Aorta (tissue), 5 donors: ENCODE results near the gene BACH2. TPM values are rescaled to one million over a fixed set of nuclear protein-coding genes. Genes with fewer than 3 reads are reported as not detected.
A peak's percentile ranks its signal among the peaks of the same experiment; 100 is the strongest.

Experiments
- ATAC-seq: fragments of 200-7000 bp; cut with Tn5 transposase; one replicate; pipeline ENCODE4 v1.9.1; 2022; ENCODE audit warnings: moderate library complexity; ENCODE audit not compliant: low FRiP score
- DNase-seq, 2 donors: peaks; one replicate each; pipeline ENCODE4 v3.0.0-alpha.2; 2020
- H3K27ac ChIP-seq, 2 donors: one replicate each; pipeline ENCODE4 v1.5.1; 2013; ENCODE audit warnings: low read length in 2 of 2, mild to moderate bottlenecking in 2 of 2, moderate library complexity in 2 of 2, control low read depth in 1 of 2, inconsistent platforms in 1 of 2, low read depth in 1 of 2
- H3K27me3 ChIP-seq, 2 donors: one replicate each; pipeline ENCODE4 v1.6.1; 2013; ENCODE audit warnings: control low read depth in 1 of 2, low read length in 1 of 2, mild to moderate bottlenecking in 1 of 2, moderate library complexity in 1 of 2; ENCODE audit not compliant: insufficient read depth in 2 of 2, control insufficient read depth in 1 of 2
- H3K36me3 ChIP-seq, 2 donors: one replicate each; pipeline ENCODE4 v1.6.1; 2013; ENCODE audit warnings: control low read depth in 1 of 2, low read length in 1 of 2, mild to moderate bottlenecking in 1 of 2; ENCODE audit not compliant: insufficient read depth in 2 of 2, control insufficient read depth in 1 of 2
- H3K4me1 ChIP-seq, 2 donors: one replicate each; pipeline ENCODE4 v1.6.1; 2013; ENCODE audit warnings: low read length in 2 of 2, control low read depth in 1 of 2, mild to moderate bottlenecking in 1 of 2, moderate library complexity in 1 of 2; ENCODE audit not compliant: insufficient read depth in 2 of 2, control insufficient read depth in 1 of 2
- H3K4me3 ChIP-seq, 2 donors: one replicate each; pipeline ENCODE4 v1.5.1; 2013; ENCODE audit warnings: low read length in 2 of 2, control low read depth in 1 of 2, mild to moderate bottlenecking in 1 of 2
- H3K9me3 ChIP-seq: one replicate; pipeline ENCODE4 v1.6.1; 2013; ENCODE audit warnings: mild to moderate bottlenecking, low read length; ENCODE audit not compliant: control insufficient read depth
- WGBS, 2 donors: extraction: QIAGEN DNeasy Blood & Tissue Kit; methylation state at CpG; one replicate each; pipeline ENCODE4 v1.1.7; 2013; 5-methylcytosine and 5-hydroxymethylcytosine counted together
- intact Hi-C, 2 donors: fragments of 100-400 bp; cut with DNase I; formaldehyde crosslinking; loops; one replicate each; pipeline versions ENCODE4 v1.14.2 to v1.15.0; 2022
- polyA plus RNA-seq, 2 donors: library from polyadenylated mRNA; stranded (reverse); fragments of 200-250 nt; gene quantifications; one replicate each; pipeline ENCODE4 v1.2.3, GENCODE V29; 2013
- total RNA-seq, 2 donors: library from RNA; stranded (reverse); fragmentation: NEBNext Ultra II Directional; extraction: Animal tissue kit (Norgen Biotek cat#: 25700); gene quantifications; one replicate each; pipeline ENCODE4 v1.2.1, GENCODE V29; 2021
- donor health status: healthy with polysubstance abuse.
- donor health status: Bipolar disorder and iron deficiency.
- donor health status: DM: no; HTN: no; CAD: no.
- donor health status: DM: no; HTN: no; CAD: no.
- donor health status: DM: yes; HTN: yes; CAD: no.

Gene BACH2
- total and polyA plus RNA-seq, 4 donors, result 0.36 to 22.2 (median 6.1) TPM

- no peaks in the 10 kb centered on the region for H3K27me3 ChIP-seq
- H3K9me3 ChIP-seq, result no peaks in the 10 kb centered on the region
- ATAC-seq (peak; percentile 85), DNase-seq (peak; percentile 75 to 87)
- H3K4me3 ChIP-seq, result peak overlapping the region; percentile 22 to 86
- peaks cover 0 to 2% of the 10 kb centered on the region in 2 donors for H3K4me1 ChIP-seq
- intact Hi-C loops, result loop anchor here (1.0 to 5.0 kb wide), 7 partner anchors 76 to 326 kb away; no protein-coding TSS in a partner anchor
- H3K36me3 ChIP-seq, result no peaks in the 10 kb centered on the region
- 0 to 2% methylated on average over 17 to 57 of the region's 57 CpGs for WGBS, 2 donors
- no peak overlapping the region for H3K27ac ChIP-seq
Observed at GRCh38 chr6:90295854-90296340, 746 bp downstream of the BACH2 start.

- intact Hi-C loops, result loop anchor here (1.0 to 5.0 kb wide), 8 partner anchors 77 to 325 kb away; no protein-coding TSS in a partner anchor
- ATAC-seq, result peak; percentile 77
- Histone ChIP-seq H3K4me3 (peak overlapping the region; percentile 22 to 86), H3K27ac (no peak overlapping the region), H3K9me3 (no peaks in the 10 kb centered on the region), H3K27me3 (no peaks in the 10 kb centered on the region), H3K4me1 (peaks cover 0 to 5% of the 10 kb centered on the region in 2 donors), H3K36me3 (no peaks in the 10 kb centered on the region)
- DNase-seq, result peak; percentile 61 to 85
- WGBS, 2 donors, result 0 to 1% methylated on average over 66 to 79 of the region's 79 CpGs
Observed at GRCh38 chr6:90294989-90295853, 1.4 kb downstream of the BACH2 start.

- H3K27ac ChIP-seq, result no peak overlapping the region
- DNase-seq (no peak), ATAC-seq (no peak)
- peaks cover 0 to 5% of the 10 kb centered on the region in 2 donors for H3K4me1 ChIP-seq
- no peaks in the 10 kb centered on the region for H3K27me3 ChIP-seq
- intact Hi-C loops, result loop anchor here in 1 of 2 donors (5.0 kb wide), 1 partner anchor 322 kb away; no protein-coding TSS in a partner anchor
- peak overlapping the region; percentile 22 to 86 for H3K4me3 ChIP-seq
- H3K9me3 ChIP-seq, result no peaks in the 10 kb centered on the region
- 18 to 21% methylated on average over 15 of the region's 15 CpGs for WGBS, 2 donors
- H3K36me3 ChIP-seq, result no peaks in the 10 kb centered on the region
Observed at GRCh38 chr6:90294614-90294988, 2.0 kb downstream of the BACH2 start.

- no peak for DNase-seq
Observed at GRCh38 chr6:90294008-90294511, 2.6 kb downstream of the BACH2 start.

GRCh38 chr6:90293319-90293953 lies 3.2 kb downstream of the BACH2 start:
- WGBS, 2 donors, result 37 to 51% methylated on average over 3 of the region's 3 CpGs
- ATAC-seq, result no peak
- no peak overlapping the region for H3K27ac ChIP-seq
- H3K27me3 ChIP-seq, result no peaks in the 10 kb centered on the region
- intact Hi-C loops, result loop anchor here in 1 of 2 donors (5.0 kb wide), 1 partner anchor 321 kb away; no protein-coding TSS in a partner anchor
- no peaks in the 10 kb centered on the region for H3K36me3 ChIP-seq
- no peak for DNase-seq
- H3K4me1 ChIP-seq, result peaks cover 0 to 5% of the 10 kb centered on the region in 2 donors
- no peaks in the 10 kb centered on the region for H3K9me3 ChIP-seq
- no peak overlapping the region for H3K4me3 ChIP-seq

More at GRCh38 chr6:90294008-90294511, 2.6 kb downstream of the BACH2 start:
- Histone ChIP-seq H3K4me3 (no peak overlapping the region), H3K9me3 (no peaks in the 10 kb centered on the region), H3K27me3 (no peaks in the 10 kb centered on the region), H3K36me3 (no peaks in the 10 kb centered on the region), H3K4me1 (peaks cover 0 to 5% of the 10 kb centered on the region in 2 donors), H3K27ac (no peak overlapping the region)
- intact Hi-C loops, result loop anchor here in 1 of 2 donors (5.0 kb wide), 1 partner anchor 322 kb away; no protein-coding TSS in a partner anchor
- WGBS, 2 donors, result 75 to 79% methylated on average over 5 of the region's 5 CpGs
- no peak for ATAC-seq

GRCh38 chr6:90291565-90291964 lies 5.1 kb downstream of the BACH2 start:
- intact Hi-C loops, result loop anchor here in 1 of 2 donors (5.0 kb wide), 1 partner anchor 319 kb away; no protein-coding TSS in a partner anchor
- ATAC-seq (no peak), DNase-seq (no peak)
- H3K4me3 ChIP-seq, result no peak overlapping the region
- no peaks in the 10 kb centered on the region for H3K36me3 ChIP-seq
- 95 to 96% methylated on average over 4 of the region's 4 CpGs for WGBS, 2 donors
- H3K4me1 ChIP-seq, result peaks cover 0 to 5% of the 10 kb centered on the region in 2 donors
- H3K27me3 ChIP-seq, result no peaks in the 10 kb centered on the region
- no peak overlapping the region for H3K27ac ChIP-seq
- H3K9me3 ChIP-seq, result no peaks in the 10 kb centered on the region

- H3K27me3 ChIP-seq, result no peaks in the 10 kb centered on the region
- ATAC-seq, result no peak
- DNase-seq, result no peak
- WGBS, 2 donors, result 55 to 74% methylated on average over 5 of the region's 5 CpGs
- H3K4me3 ChIP-seq, result no peak overlapping the region
- peaks cover 0 to 5% of the 10 kb centered on the region in 2 donors for H3K4me1 ChIP-seq
- no peaks in the 10 kb centered on the region for H3K36me3 ChIP-seq
- H3K27ac ChIP-seq, result no peak overlapping the region
- intact Hi-C loops, result loop anchor here in 1 of 2 donors (5.0 kb wide), 1 partner anchor 319 kb away; no protein-coding TSS in a partner anchor
- no peaks in the 10 kb centered on the region for H3K9me3 ChIP-seq
Observed at GRCh38 chr6:90290811-90291420, 5.7 kb downstream of the BACH2 start.

GRCh38 chr6:90289902-90290301 lies 6.7 kb downstream of the BACH2 start:
- no peak for DNase-seq
- intact Hi-C loops, result loop anchor here in 1 of 2 donors (5.0 kb wide), 3 partner anchors 73 to 318 kb away; no protein-coding TSS in a partner anchor
- ATAC-seq, result no peak
- Histone ChIP-seq H3K4me1 (peaks cover 0 to 5% of the 10 kb centered on the region in 2 donors), H3K9me3 (no peaks in the 10 kb centered on the region), H3K36me3 (no peaks in the 10 kb centered on the region), H3K27ac (no peak overlapping the region), H3K27me3 (no peaks in the 10 kb centered on the region), H3K4me3 (no peak overlapping the region)
- WGBS, 2 donors, result 96 to 100% methylated on average over 1 of the region's 1 CpG
